Measurements from ENCODE around the gene PLXNA2.

Gene PLXNA2

GRCh38 chr1:208105756-208106155, 138.4 kb downstream of the PLXNA2 start:
- TF ChIP-seq CTCF (IDR thresholded peaks at IDR 0.05; ENCODE audit: low read depth, low read length) = no peak
- no peak for DNase-seq (ENCODE audit: extremely low read depth, low read depth)

- TF ChIP-seq CTCF (IDR thresholded peaks at IDR 0.05; ENCODE audit: low read depth, low read length) = no peak
- no peak for DNase-seq (ENCODE audit: extremely low read depth, low read depth)
Observed at GRCh38 chr1:208103597-208104513, 140.3 kb downstream of the PLXNA2 start.

- no peak for TF ChIP-seq CTCF (IDR thresholded peaks at IDR 0.05; ENCODE audit: low read depth, low read length)
- no peak for DNase-seq (ENCODE audit: extremely low read depth, low read depth)
Observed at GRCh38 chr1:208101661-208102431, 142.3 kb downstream of the PLXNA2 start.

- DNase-seq (ENCODE audit: extremely low read depth, low read depth) = no peak
- no peak for TF ChIP-seq CTCF (IDR thresholded peaks at IDR 0.05; ENCODE audit: low read depth, low read length)
Observed at GRCh38 chr1:208100906-208101305, 143.3 kb downstream of the PLXNA2 start.

GRCh38 chr1:208100106-208100505, 144.1 kb downstream of the PLXNA2 start:
- no peak for DNase-seq (ENCODE audit: extremely low read depth, low read depth)
- TF ChIP-seq CTCF (IDR thresholded peaks at IDR 0.05; ENCODE audit: low read depth, low read length) = no peak

GRCh38 chr1:208098773-208099172, 145.4 kb downstream of the PLXNA2 start:
- no peak for DNase-seq (ENCODE audit: extremely low read depth, low read depth)
- TF ChIP-seq CTCF (IDR thresholded peaks at IDR 0.05; ENCODE audit: low read depth, low read length) = no peak
